SK-N-SH (cell line): ENCODE measurements around the gene PSMD14. TPM values are rescaled to one million over a fixed set of nuclear protein-coding genes. Genes with fewer than 3 reads are reported as not detected.

ENCODE experiments used
- CTCF ChIA-PET: fragments of 300-600, 350-600 bp; formaldehyde crosslinking; extraction: SDS; loops from one replicate; lab custom pipeline; 2021; lab: Yijun Ruan, JAX
- POLR2A ChIA-PET: fragments of 350-600 bp; sonication (Branson Sonifier 250); formaldehyde crosslinking; extraction: SDS; loops from one replicate; lab custom pipeline; 2020; ENCODE audit warnings: antibody characterized with exemption, inconsistent platforms; lab: Yijun Ruan, JAX
- DNase-seq: peaks from one replicate; pipeline ENCODE4 v3.0.0; 2012
- H2AFZ ChIP-seq: fragments of 200-600 bp; sonication (generic); 2 replicates; pipeline ENCODE4 v1.8.1; 2016; ENCODE audit warnings: antibody characterized with exemption, mild to moderate bottlenecking, low read depth
- H3F3A ChIP-seq: fragments of 200-600 bp; sonication (generic); replicated peaks from 2 replicates; pipeline ENCODE3; 2016; ENCODE audit warnings: antibody characterized with exemption, mild to moderate bottlenecking; ENCODE audit not compliant: insufficient read depth
- H3K27ac ChIP-seq, 2 experiments: fragments of 200-500 bp in 1 of 2; fragments of 200-600 bp in 1 of 2; sonication (Bioruptor generic) in 1 of 2; sonication (generic), shearing (Covaris generic) in 1 of 2; 2 replicates each; pipeline versions ENCODE4 v1.5.1 to v1.6.1; 2014 to 2016; ENCODE audit warnings: low read depth in 2 of 2, inconsistent platforms in 1 of 2, low read length in 1 of 2, mild to moderate bottlenecking in 1 of 2, mixed read lengths in 1 of 2
- H3K27me3 ChIP-seq: fragments of 200-600 bp; sonication (generic), shearing (Covaris generic); 2 replicates; pipeline ENCODE4 v1.6.1; 2016; ENCODE audit warnings: mixed run types; ENCODE audit not compliant: insufficient read depth
- H3K36me3 ChIP-seq, 2 experiments: fragments of 200-500 bp in 1 of 2; fragments of 200-600 bp in 1 of 2; sonication (Bioruptor generic) in 1 of 2; sonication (generic) in 1 of 2; replicated peaks in 1 of 2; 2 replicates each; pipeline versions ENCODE3 to v1.5.1; 2014 to 2016; ENCODE audit warnings: low read length in 1 of 2, mild to moderate bottlenecking in 1 of 2; ENCODE audit not compliant: insufficient read depth in 2 of 2, control insufficient read depth in 1 of 2
- H3K4me1 ChIP-seq, 2 experiments: fragments of 200-500 bp in 1 of 2; fragments of 200-600 bp in 1 of 2; sonication (Bioruptor generic) in 1 of 2; sonication (generic), shearing (Covaris generic) in 1 of 2; 2 replicates each; pipeline versions ENCODE4 v1.5.1 to v1.6.1; 2014 to 2016; ENCODE audit warnings: low read depth in 1 of 2, low read length in 1 of 2, mixed run types in 1 of 2; ENCODE audit not compliant: insufficient read depth in 2 of 2, control insufficient read depth in 1 of 2
- H3K4me2 ChIP-seq: fragments of 200-600 bp; sonication (generic), shearing (Covaris generic); 2 replicates; pipeline ENCODE4 v1.6.1; 2017; ENCODE audit warnings: mixed run types
- H3K4me3 ChIP-seq, 2 experiments: fragments of 200-500 bp in 1 of 2; fragments of 200-600 bp in 1 of 2; sonication (Bioruptor generic) in 1 of 2; sonication (generic), shearing (Covaris generic) in 1 of 2; 2 replicates each; pipeline versions ENCODE4 v1.5.1 to v1.8.1; 2014 to 2016; ENCODE audit warnings: low read depth in 2 of 2, inconsistent platforms in 1 of 2, low read length in 1 of 2, mild to moderate bottlenecking in 1 of 2, mixed read lengths in 1 of 2, moderate library complexity in 1 of 2
- H3K79me2 ChIP-seq: fragments of 200-600 bp; sonication (generic); 2 replicates; pipeline ENCODE4 v1.8.1; 2017; ENCODE audit warnings: mild to moderate bottlenecking; ENCODE audit not compliant: insufficient read depth
- H3K9ac ChIP-seq: fragments of 200-600 bp; sonication (generic); 2 replicates; pipeline ENCODE4 v1.6.1; 2017; ENCODE audit warnings: mixed run types
- H3K9me2 ChIP-seq: fragments of 200-600 bp; sonication (generic); 2 replicates; pipeline ENCODE4 v1.6.1; 2017; ENCODE audit warnings: mixed run types
- H3K9me3 ChIP-seq: fragments of 200-600 bp; sonication (generic); 2 replicates; pipeline ENCODE4 v1.6.1; 2017; ENCODE audit warnings: mixed run types, mild to moderate bottlenecking, moderate library complexity
- H4K20me1 ChIP-seq: fragments of 200-600 bp; sonication (generic); 2 replicates; pipeline ENCODE4 v1.6.1; 2017; ENCODE audit warnings: mild to moderate bottlenecking, mixed run types; ENCODE audit not compliant: insufficient read depth
- CHD2 ChIP-seq: fragments of 150-350 bp; IDR thresholded peaks from 2 replicates; pipeline ENCODE4 v1.6.1; 2018; ENCODE audit warnings: low read length; ENCODE audit not compliant: partially characterized antibody
- FOXM1 ChIP-seq: IDR thresholded peaks from 2 replicates; pipeline ENCODE4 v1.4.0; 2012; ENCODE audit warnings: low read depth, mild to moderate bottlenecking
- GABPA ChIP-seq: IDR thresholded peaks from 2 replicates; pipeline ENCODE4 v1.4.0; 2012; ENCODE audit warnings: low read depth, mild to moderate bottlenecking
- MXI1 ChIP-seq: IDR thresholded peaks from 2 replicates; pipeline ENCODE4 v1.6.1; 2012; ENCODE audit warnings: mild to moderate bottlenecking, low read depth, low read length, improper control_type of control experiment
- NFIC ChIP-seq: IDR thresholded peaks from 2 replicates; pipeline ENCODE4 v1.4.0; 2012; ENCODE audit warnings: borderline replicate concordance
- NRF1 ChIP-seq: IDR thresholded peaks from 2 replicates; pipeline ENCODE4 v1.6.1; 2012; ENCODE audit warnings: low read depth, mild to moderate bottlenecking, low read length
- POLR2AphosphoS5 ChIP-seq: IDR thresholded peaks from 2 replicates; pipeline ENCODE4 v1.6.1; 2012; ENCODE audit warnings: low read depth, low read length
- RFX5 ChIP-seq: IDR thresholded peaks from 2 replicates; pipeline ENCODE4 v1.6.1; 2012; ENCODE audit warnings: mild to moderate bottlenecking, improper control_type of control experiment, low read length
- SIN3A ChIP-seq: IDR thresholded peaks from 2 replicates; pipeline ENCODE4 v1.6.1; 2012; ENCODE audit warnings: low read depth, mild to moderate bottlenecking, low read length, moderate library complexity, borderline replicate concordance
- TCF12 ChIP-seq: IDR thresholded peaks from 2 replicates; pipeline ENCODE4 v1.4.0; 2012
- USF1 ChIP-seq: IDR thresholded peaks from 2 replicates; pipeline ENCODE4 v1.4.0; 2012; ENCODE audit warnings: low read depth, borderline replicate concordance
- YY1 ChIP-seq: IDR thresholded peaks from 2 replicates; pipeline ENCODE4 v1.4.0; 2012; ENCODE audit warnings: low read depth, mild to moderate bottlenecking
- ZBTB33 ChIP-seq: IDR thresholded peaks from 2 replicates; pipeline ENCODE4 v1.4.0; 2012; ENCODE audit warnings: low read depth, borderline replicate concordance
- polyA plus RNA-seq, 3 experiments: library from polyadenylated mRNA; depleted of rRNA; stranded (reverse); fragments of >200 nt; gene quantifications; 2 replicates each; pipeline ENCODE4 v1.2.3, GENCODE V29; 2012
- TF ChIP-seq, protein P1 (sequence below): IDR thresholded peaks from 2 replicates; pipeline ENCODE4; 2012
- TF ChIP-seq, protein P2 (sequence below): IDR thresholded peaks from 2 replicates; pipeline ENCODE4 v1.6.1; 2012; ENCODE audit warnings: mild to moderate bottlenecking, low read depth, low read length, moderate library complexity
- TF ChIP-seq, protein P3 (sequence below): fragments of 150-350 bp; IDR thresholded peaks from 2 replicates; pipeline ENCODE4 v1.6.1; 2016; ENCODE audit warnings: mild to moderate bottlenecking, low read depth, low read length
- TF ChIP-seq, protein P4 (sequence below): fragments of 150-350 bp; IDR thresholded peaks from 2 replicates; pipeline ENCODE4 v1.6.1; 2017; ENCODE audit warnings: antibody characterized with exemption, low read length, low read depth, borderline replicate concordance

Gene PSMD14
- polyA plus RNA-seq, 1 of the 3 experiments (the other 2 are of a cell fraction) = 50.4 TPM

GRCh38 chr2:161315380-161315779 lies 7.2 kb downstream of the PSMD14 start:
- POLR2A ChIA-PET = no interaction called here
- Histone ChIP-seq H2AFZ (no peak overlapping the region), H3K9ac (no peak overlapping the region), H4K20me1 (peaks cover 35% of the 10 kb centered on the region; the same call in 1 of the 2 replicates), H3K4me1 (peaks cover 0 to 13% of the 10 kb centered on the region in 2 experiments; a peak in 2 of 4 replicates), H3K27me3 (no peaks in the 10 kb centered on the region), H3F3A (peaks cover 6% of the 10 kb centered on the region), H3K9me3 (no peaks in the 10 kb centered on the region), H3K27ac (no peak overlapping the region), H3K4me3 (no peak overlapping the region), H3K36me3 (peaks cover 31 to 32% of the 10 kb centered on the region in 2 experiments), H3K79me2 (peaks cover 98% of the 10 kb centered on the region), H3K4me2 (no peak overlapping the region), H3K9me2 (no peaks in the 10 kb centered on the region)
- CTCF ChIA-PET = no interaction called here
- no peak for DNase-seq
- TF ChIP-seq, protein P1, sequence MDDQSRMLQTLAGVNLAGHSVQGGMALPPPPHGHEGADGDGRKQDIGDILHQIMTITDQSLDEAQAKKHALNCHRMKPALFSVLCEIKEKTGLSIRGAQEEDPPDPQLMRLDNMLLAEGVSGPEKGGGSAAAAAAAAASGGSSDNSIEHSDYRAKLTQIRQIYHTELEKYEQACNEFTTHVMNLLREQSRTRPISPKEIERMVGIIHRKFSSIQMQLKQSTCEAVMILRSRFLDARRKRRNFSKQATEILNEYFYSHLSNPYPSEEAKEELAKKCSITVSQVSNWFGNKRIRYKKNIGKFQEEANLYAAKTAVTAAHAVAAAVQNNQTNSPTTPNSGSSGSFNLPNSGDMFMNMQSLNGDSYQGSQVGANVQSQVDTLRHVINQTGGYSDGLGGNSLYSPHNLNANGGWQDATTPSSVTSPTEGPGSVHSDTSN = no peak
- TF ChIP-seq USF1 (no peak), NFIC (no peak), POLR2AphosphoS5 (no peak), ZBTB33 (no peak), TCF12 (no peak), NRF1 (no peak), SIN3A (no peak), CHD2 (no peak), YY1 (no peak), GABPA (no peak), FOXM1 (no peak), RFX5 (no peak), MXI1 (no peak)
- TF ChIP-seq, protein P2, sequence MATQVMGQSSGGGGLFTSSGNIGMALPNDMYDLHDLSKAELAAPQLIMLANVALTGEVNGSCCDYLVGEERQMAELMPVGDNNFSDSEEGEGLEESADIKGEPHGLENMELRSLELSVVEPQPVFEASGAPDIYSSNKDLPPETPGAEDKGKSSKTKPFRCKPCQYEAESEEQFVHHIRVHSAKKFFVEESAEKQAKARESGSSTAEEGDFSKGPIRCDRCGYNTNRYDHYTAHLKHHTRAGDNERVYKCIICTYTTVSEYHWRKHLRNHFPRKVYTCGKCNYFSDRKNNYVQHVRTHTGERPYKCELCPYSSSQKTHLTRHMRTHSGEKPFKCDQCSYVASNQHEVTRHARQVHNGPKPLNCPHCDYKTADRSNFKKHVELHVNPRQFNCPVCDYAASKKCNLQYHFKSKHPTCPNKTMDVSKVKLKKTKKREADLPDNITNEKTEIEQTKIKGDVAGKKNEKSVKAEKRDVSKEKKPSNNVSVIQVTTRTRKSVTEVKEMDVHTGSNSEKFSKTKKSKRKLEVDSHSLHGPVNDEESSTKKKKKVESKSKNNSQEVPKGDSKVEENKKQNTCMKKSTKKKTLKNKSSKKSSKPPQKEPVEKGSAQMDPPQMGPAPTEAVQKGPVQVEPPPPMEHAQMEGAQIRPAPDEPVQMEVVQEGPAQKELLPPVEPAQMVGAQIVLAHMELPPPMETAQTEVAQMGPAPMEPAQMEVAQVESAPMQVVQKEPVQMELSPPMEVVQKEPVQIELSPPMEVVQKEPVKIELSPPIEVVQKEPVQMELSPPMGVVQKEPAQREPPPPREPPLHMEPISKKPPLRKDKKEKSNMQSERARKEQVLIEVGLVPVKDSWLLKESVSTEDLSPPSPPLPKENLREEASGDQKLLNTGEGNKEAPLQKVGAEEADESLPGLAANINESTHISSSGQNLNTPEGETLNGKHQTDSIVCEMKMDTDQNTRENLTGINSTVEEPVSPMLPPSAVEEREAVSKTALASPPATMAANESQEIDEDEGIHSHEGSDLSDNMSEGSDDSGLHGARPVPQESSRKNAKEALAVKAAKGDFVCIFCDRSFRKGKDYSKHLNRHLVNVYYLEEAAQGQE = no peak
- TF ChIP-seq, protein P3, sequence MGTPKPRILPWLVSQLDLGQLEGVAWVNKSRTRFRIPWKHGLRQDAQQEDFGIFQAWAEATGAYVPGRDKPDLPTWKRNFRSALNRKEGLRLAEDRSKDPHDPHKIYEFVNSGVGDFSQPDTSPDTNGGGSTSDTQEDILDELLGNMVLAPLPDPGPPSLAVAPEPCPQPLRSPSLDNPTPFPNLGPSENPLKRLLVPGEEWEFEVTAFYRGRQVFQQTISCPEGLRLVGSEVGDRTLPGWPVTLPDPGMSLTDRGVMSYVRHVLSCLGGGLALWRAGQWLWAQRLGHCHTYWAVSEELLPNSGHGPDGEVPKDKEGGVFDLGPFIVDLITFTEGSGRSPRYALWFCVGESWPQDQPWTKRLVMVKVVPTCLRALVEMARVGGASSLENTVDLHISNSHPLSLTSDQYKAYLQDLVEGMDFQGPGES = no peak
- TF ChIP-seq, protein P4, sequence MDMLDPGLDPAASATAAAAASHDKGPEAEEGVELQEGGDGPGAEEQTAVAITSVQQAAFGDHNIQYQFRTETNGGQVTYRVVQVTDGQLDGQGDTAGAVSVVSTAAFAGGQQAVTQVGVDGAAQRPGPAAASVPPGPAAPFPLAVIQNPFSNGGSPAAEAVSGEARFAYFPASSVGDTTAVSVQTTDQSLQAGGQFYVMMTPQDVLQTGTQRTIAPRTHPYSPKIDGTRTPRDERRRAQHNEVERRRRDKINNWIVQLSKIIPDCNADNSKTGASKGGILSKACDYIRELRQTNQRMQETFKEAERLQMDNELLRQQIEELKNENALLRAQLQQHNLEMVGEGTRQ = no peak
